GM12878 (cell line): ENCODE data around the gene PNMA6F. TPM values are rescaled to one million over a fixed set of nuclear protein-coding genes. Genes with fewer than 3 reads are reported as not detected.
"Not testable (repeated sequence)": the region's sequence is repeated elsewhere in the genome, so short reads cannot be mapped to it uniquely, and the experiment has no call there.

Experiments
- ATAC-seq: fragments of 200-7000 bp; cut with Tn5 transposase; 3 replicates; pipeline ENCODE4 v1.9.1; 2020; ENCODE audit warnings: mild to moderate bottlenecking, moderate library complexity
- BruUV-seq: library from RNA; stranded (reverse); fragments of 400-500 nt; replicated peaks from 2 replicates; lab custom pipeline; 2021; lab: Mats Ljungman, UMichigan
- CTCF ChIA-PET: fragments of 300-600 bp; sonication (Branson Sonifier 250); formaldehyde crosslinking; extraction: SDS; loops from one replicate; lab custom pipeline; 2021; ENCODE audit warnings: inconsistent platforms; lab: Yijun Ruan, JAX
- POLR2A ChIA-PET: fragments of 350-600 bp; formaldehyde crosslinking; extraction: SDS; loops from one replicate; lab custom pipeline; 2021; ENCODE audit warnings: inconsistent platforms; lab: Charles Lee
- RAD21 ChIA-PET: fragments of 300-600 bp; sonication (Branson Sonifier 250); formaldehyde crosslinking; loops from one replicate; lab custom pipeline; 2023; ENCODE audit warnings: antibody characterized with exemption; ENCODE audit not compliant: unreplicated experiment; lab: Charles Lee
- SMC1A ChIA-PET: fragments of 300-600 bp; sonication (Branson Sonifier 250); formaldehyde crosslinking; loops from one replicate; lab custom pipeline; 2023; ENCODE audit not compliant: unreplicated experiment, uncharacterized antibody; lab: Charles Lee
- DNase-seq: peaks from one replicate; pipeline ENCODE4 v3.0.0-alpha.2; 2011; ENCODE audit warnings: low read depth, low spot score
- FAIRE-seq: peaks from 3 replicates; lab custom pipeline; 2011; peaks lifted over from hg19 to GRCh38; lab: Jason Lieb, UNC
- H2AFZ ChIP-seq: 2 replicates; pipeline ENCODE4 v1.6.0; 2011; ENCODE audit warnings: low read depth, low read length, control low read depth; ENCODE audit not compliant: control insufficient read depth
- H3K27ac ChIP-seq: 2 replicates; pipeline ENCODE4 v1.5.1; 2011; ENCODE audit warnings: control low read depth; ENCODE audit not compliant: control insufficient read depth, insufficient read depth
- H3K27me3 ChIP-seq, 2 experiments: replicated peaks in 1 of 2; 2 replicates each; pipeline versions ENCODE4 v1.6.0 to v1.6.1; 2011; ENCODE audit warnings: low read length in 1 of 2; ENCODE audit not compliant: control insufficient read depth in 2 of 2, insufficient read depth in 2 of 2
- H3K36me3 ChIP-seq, 2 experiments: 2 replicates each; pipeline ENCODE4 v1.5.1; 2011; ENCODE audit warnings: low read length in 1 of 2; ENCODE audit not compliant: control insufficient read depth in 2 of 2, insufficient read depth in 2 of 2
- H3K4me1 ChIP-seq: 2 replicates; pipeline ENCODE4 v1.6.1; 2011; ENCODE audit warnings: mild to moderate bottlenecking, low read length, moderate library complexity, mixed read lengths; ENCODE audit not compliant: control insufficient read depth, insufficient read depth
- H3K4me2 ChIP-seq: 2 replicates; pipeline ENCODE4 v1.6.0; 2011; ENCODE audit warnings: control low read depth; ENCODE audit not compliant: control insufficient read depth, insufficient read depth
- H3K4me3 ChIP-seq: fragments of 200-600 bp; sonication (generic); 2 replicates; pipeline ENCODE4 v1.5.1; 2016
- H3K79me2 ChIP-seq: 2 replicates; pipeline ENCODE4 v1.6.0; 2011; ENCODE audit warnings: low read length; ENCODE audit not compliant: control insufficient read depth, insufficient read depth
- H3K9ac ChIP-seq: 2 replicates; pipeline ENCODE4 v1.8.0; 2011; ENCODE audit warnings: low read length, control low read depth, mixed read lengths; ENCODE audit not compliant: control insufficient read depth, insufficient read depth
- H3K9me3 ChIP-seq: replicated peaks from 3 replicates; pipeline ENCODE4 v1.5.1; 2011; ENCODE audit warnings: mild to moderate bottlenecking, low read length; ENCODE audit not compliant: control insufficient read depth, insufficient read depth
- H4K20me1 ChIP-seq: 2 replicates; pipeline ENCODE4 v1.6.0; 2011; ENCODE audit not compliant: control insufficient read depth, insufficient read depth
- WGBS: methylation state at CpG from one replicate; pipeline ENCODE4 v1.1.6; 2016; ENCODE audit warnings: low lambda C conversion rate; ENCODE audit not compliant: insufficient replicate concordance, insufficient coverage; ENCODE audit errors: missing lambda C conversion rate; 5-methylcytosine and 5-hydroxymethylcytosine counted together
- in situ Hi-C: fragments of 300-500 bp; cut with MboI; formaldehyde crosslinking; loops from 9 replicates; pipeline ENCODE4 v1.14.3; 2018; ENCODE audit warnings: mixed read lengths
- intact Hi-C: fragments of 100-400 bp; cut with micrococcal nuclease; formaldehyde crosslinking; loops from one replicate; pipeline ENCODE4 v1.14.2; 2022; ENCODE audit not compliant: unreplicated experiment
- polyA plus RNA-seq, 11 experiments: library from polyadenylated mRNA; depleted of rRNA in 4 of 11; unstranded in 6 of 11; stranded (reverse) in 5 of 11; fragments of >200 nt; fragmentation: Nextera tagmentation in 4 of 11; fragmentation: Illumina TruSeq in 1 of 11; extraction: Ambion mirVana in 4 of 11; extraction: Trizol in 1 of 11; gene quantifications; 1 replicate in 1 of 11; 2 replicates in 10 of 11; pipeline versions ENCODE4 v1.2.1 to v1.2.3, GENCODE V29; 2011 to 2016; ENCODE audit warnings: inconsistent platforms in 2 of 11, missing spikeins in 2 of 11, low read depth in 1 of 11
- small RNA-seq: library from RNA; depleted of rRNA; stranded (forward); fragments of <200 nt; gene quantifications from one replicate; pipeline ENCODE3, GENCODE V24; 2014
- total RNA-seq, 4 experiments: library from RNA; depleted of rRNA in 3 of 4; stranded (reverse); fragments of >200 nt in 3 of 4; fragmentation: Illumina TruSeq in 1 of 4; extraction: Trizol in 1 of 4; gene quantifications; 2 replicates each; pipeline versions ENCODE4 v1.2.1 to v1.2.3, GENCODE V29; 2013 to 2021

Gene PNMA6F
- total and polyA plus RNA-seq, 10 of the 15 experiments (the other 5 are each of a cell fraction or from before 2014, with no cell fraction given) = not detected

GRCh38 chrX:153275418-153275817, 46.1 kb downstream of the PNMA6F start:
- DNase-seq = not testable (repeated sequence)

GRCh38 chrX:153272584-153272983, 49.0 kb downstream of the PNMA6F start:
- CTCF ChIA-PET, POLR2A ChIA-PET, H4K20me1 ChIP-seq, in situ Hi-C loops, H3K79me2 ChIP-seq, SMC1A ChIA-PET, H3K27ac ChIP-seq, H3K27me3 ChIP-seq, H3K36me3 ChIP-seq, DNase-seq, BruUV-seq, intact Hi-C loops, RAD21 ChIA-PET, H3K9me3 ChIP-seq, H2AFZ ChIP-seq, FAIRE-seq, ATAC-seq, H3K4me3 ChIP-seq, H3K4me1 ChIP-seq, H3K9ac ChIP-seq, H3K4me2 ChIP-seq: not testable (repeated sequence)
- 96% methylated on average over 12 of the region's 21 CpGs for WGBS

More at GRCh38 chrX:153275418-153275817, 46.1 kb downstream of the PNMA6F start:
- BruUV-seq, H2AFZ ChIP-seq, intact Hi-C loops, H3K36me3 ChIP-seq, RAD21 ChIA-PET, ATAC-seq, H3K79me2 ChIP-seq, H3K27me3 ChIP-seq, H3K27ac ChIP-seq, H3K9ac ChIP-seq, H3K4me2 ChIP-seq, in situ Hi-C loops, H4K20me1 ChIP-seq, CTCF ChIA-PET, H3K9me3 ChIP-seq, H3K4me1 ChIP-seq, H3K4me3 ChIP-seq, SMC1A ChIA-PET, FAIRE-seq, POLR2A ChIA-PET: not testable (repeated sequence)
- WGBS = 61% methylated on average over 4 of the region's 16 CpGs

- intact Hi-C loops, H3K27me3 ChIP-seq, SMC1A ChIA-PET, POLR2A ChIA-PET, BruUV-seq, CTCF ChIA-PET, ATAC-seq, H4K20me1 ChIP-seq, H3K27ac ChIP-seq, H3K79me2 ChIP-seq, RAD21 ChIA-PET, H3K9me3 ChIP-seq, FAIRE-seq, H3K9ac ChIP-seq, DNase-seq, H3K4me3 ChIP-seq, H3K36me3 ChIP-seq, H3K4me1 ChIP-seq, H2AFZ ChIP-seq, in situ Hi-C loops, H3K4me2 ChIP-seq: not testable (repeated sequence)
- WGBS = 74% methylated on average over 6 of the region's 19 CpGs
These were observed 49.5 kb downstream of the PNMA6F start for GRCh38 chrX:153272070-153272469.

Small RNA genes within 50 kb of the gene (small RNA-seq; reads per million reads assigned to genes)
- not detected for gene AC152007.1

Other genes starting within 250 kb of the PNMA6F start
Only the 7 nearest of the 9 such genes appear.
- not detected in 2 replicates for gene MAGEA1, start 142.5 kb downstream of the PNMA6F start, total RNA-seq (2014; rRNA removed)
- not detected in 2 replicates for gene MAGEA1, start 142.5 kb downstream of the PNMA6F start, total RNA-seq (2014; rRNA removed; fragmentation: Illumina TruSeq; extraction: Trizol)
- not detected in 2 replicates for gene MAGEA1, start 142.5 kb downstream of the PNMA6F start, total RNA-seq (2021)
- gene MAGEA1, start 142.5 kb downstream of the PNMA6F start, polyA plus RNA-seq (2011; rRNA removed) = 0.31 and 0.37 TPM in 2 replicates
- not detected in 2 replicates for gene MAGEA1, start 142.5 kb downstream of the PNMA6F start, polyA plus RNA-seq (2014; fragmentation: Illumina TruSeq; extraction: Trizol)
- gene MAGEA1, start 142.5 kb downstream of the PNMA6F start, polyA plus RNA-seq (2014; fragmentation: Nextera tagmentation; extraction: Ambion mirVana) = not detected
- gene MAGEA1, start 142.5 kb downstream of the PNMA6F start, polyA plus RNA-seq (2014; rRNA removed) = not detected in 2 replicates
- gene MAGEA1, start 142.5 kb downstream of the PNMA6F start, polyA plus RNA-seq (2016; fragmentation: Nextera tagmentation; extraction: Ambion mirVana) = not detected
- gene ZNF275, start 12.4 kb upstream of the PNMA6F start, total RNA-seq (2014; rRNA removed) = 6.5 and 6.7 TPM in 2 replicates
- gene ZNF275, start 12.4 kb upstream of the PNMA6F start, total RNA-seq (2014; rRNA removed; fragmentation: Illumina TruSeq; extraction: Trizol) = 5.5 and 5.8 TPM in 2 replicates
- 11.3 TPM in 2 replicates for gene ZNF275, start 12.4 kb upstream of the PNMA6F start, total RNA-seq (2021)
- 16.9 and 17.4 TPM in 2 replicates for gene ZNF275, start 12.4 kb upstream of the PNMA6F start, polyA plus RNA-seq (2011; rRNA removed)
- 10.7 and 11.3 TPM in 2 replicates for gene ZNF275, start 12.4 kb upstream of the PNMA6F start, polyA plus RNA-seq (2014; fragmentation: Illumina TruSeq; extraction: Trizol)
- gene ZNF275, start 12.4 kb upstream of the PNMA6F start, polyA plus RNA-seq (2014; fragmentation: Nextera tagmentation; extraction: Ambion mirVana) = 1 to 10 TPM; 1.3 to 1.9 TPM
- 9.2 and 9.7 TPM in 2 replicates for gene ZNF275, start 12.4 kb upstream of the PNMA6F start, polyA plus RNA-seq (2014; rRNA removed)
- gene ZNF275, start 12.4 kb upstream of the PNMA6F start, polyA plus RNA-seq (2016; fragmentation: Nextera tagmentation; extraction: Ambion mirVana) = 1 to 10 TPM; 5.5 to 5.6 TPM
- gene PNMA6E, start 79.6 kb upstream of the PNMA6F start, total RNA-seq (2014; rRNA removed) = not detected in 2 replicates
- gene PNMA6E, start 79.6 kb upstream of the PNMA6F start, total RNA-seq (2014; rRNA removed; fragmentation: Illumina TruSeq; extraction: Trizol) = not detected in 2 replicates
- gene PNMA6E, start 79.6 kb upstream of the PNMA6F start, total RNA-seq (2021) = not detected in 2 replicates
- gene PNMA6E, start 79.6 kb upstream of the PNMA6F start, polyA plus RNA-seq (2011; rRNA removed) = not detected in 2 replicates
- gene PNMA6E, start 79.6 kb upstream of the PNMA6F start, polyA plus RNA-seq (2014; fragmentation: Illumina TruSeq; extraction: Trizol) = not detected in 2 replicates
- not detected for gene PNMA6E, start 79.6 kb upstream of the PNMA6F start, polyA plus RNA-seq (2014; fragmentation: Nextera tagmentation; extraction: Ambion mirVana)
- not detected in 2 replicates for gene PNMA6E, start 79.6 kb upstream of the PNMA6F start, polyA plus RNA-seq (2014; rRNA removed)
- not detected for gene PNMA6E, start 79.6 kb upstream of the PNMA6F start, polyA plus RNA-seq (2016; fragmentation: Nextera tagmentation; extraction: Ambion mirVana)
- 0.06 and 0.11 TPM in 2 replicates for gene ZFP92, start 89.7 kb upstream of the PNMA6F start, total RNA-seq (2014; rRNA removed)
- 0.09 and 0.14 TPM in 2 replicates for gene ZFP92, start 89.7 kb upstream of the PNMA6F start, total RNA-seq (2014; rRNA removed; fragmentation: Illumina TruSeq; extraction: Trizol)
- 0.13 and 0.31 TPM in 2 replicates for gene ZFP92, start 89.7 kb upstream of the PNMA6F start, total RNA-seq (2021)
- gene ZFP92, start 89.7 kb upstream of the PNMA6F start, polyA plus RNA-seq (2011; rRNA removed) = 1.4 and 1.6 TPM in 2 replicates
- 0.16 and 0.27 TPM in 2 replicates for gene ZFP92, start 89.7 kb upstream of the PNMA6F start, polyA plus RNA-seq (2014; fragmentation: Illumina TruSeq; extraction: Trizol)
- under 1 TPM; 0.02 to 0.03 TPM for gene ZFP92, start 89.7 kb upstream of the PNMA6F start, polyA plus RNA-seq (2014; fragmentation: Nextera tagmentation; extraction: Ambion mirVana)
- 0.09 and 0.19 TPM in 2 replicates for gene ZFP92, start 89.7 kb upstream of the PNMA6F start, polyA plus RNA-seq (2014; rRNA removed)
- gene ZFP92, start 89.7 kb upstream of the PNMA6F start, polyA plus RNA-seq (2016; fragmentation: Nextera tagmentation; extraction: Ambion mirVana) = not detected
- gene TREX2, start 124.3 kb upstream of the PNMA6F start, total RNA-seq (2014; rRNA removed) = 0.65 and 0.85 TPM in 2 replicates
- 0.23 TPM in 1 of 2 replicates, not detected in the other for gene TREX2, start 124.3 kb upstream of the PNMA6F start, total RNA-seq (2014; rRNA removed; fragmentation: Illumina TruSeq; extraction: Trizol)
- 0.80 and 1.1 TPM in 2 replicates for gene TREX2, start 124.3 kb upstream of the PNMA6F start, total RNA-seq (2021)
- 0.14 TPM in 1 of 2 replicates, not detected in the other for gene TREX2, start 124.3 kb upstream of the PNMA6F start, polyA plus RNA-seq (2011; rRNA removed)
- 0.09 TPM in 1 of 2 replicates, not detected in the other for gene TREX2, start 124.3 kb upstream of the PNMA6F start, polyA plus RNA-seq (2014; fragmentation: Illumina TruSeq; extraction: Trizol)
- not detected for gene TREX2, start 124.3 kb upstream of the PNMA6F start, polyA plus RNA-seq (2014; fragmentation: Nextera tagmentation; extraction: Ambion mirVana)
- 0.84 and 0.97 TPM in 2 replicates for gene TREX2, start 124.3 kb upstream of the PNMA6F start, polyA plus RNA-seq (2014; rRNA removed)
- under 1 TPM; 0.50 to 0.60 TPM for gene TREX2, start 124.3 kb upstream of the PNMA6F start, polyA plus RNA-seq (2016; fragmentation: Nextera tagmentation; extraction: Ambion mirVana)
- gene HAUS7, start 148.8 kb upstream of the PNMA6F start, total RNA-seq (2014; rRNA removed) = 20.5 and 26.2 TPM in 2 replicates
- 22.1 and 22.7 TPM in 2 replicates for gene HAUS7, start 148.8 kb upstream of the PNMA6F start, total RNA-seq (2014; rRNA removed; fragmentation: Illumina TruSeq; extraction: Trizol)
- gene HAUS7, start 148.8 kb upstream of the PNMA6F start, total RNA-seq (2021) = 40.5 and 44.5 TPM in 2 replicates
- gene HAUS7, start 148.8 kb upstream of the PNMA6F start, polyA plus RNA-seq (2011; rRNA removed) = 12.7 and 20.3 TPM in 2 replicates
- gene HAUS7, start 148.8 kb upstream of the PNMA6F start, polyA plus RNA-seq (2014; fragmentation: Illumina TruSeq; extraction: Trizol) = 8.0 and 16.6 TPM in 2 replicates
- 10 to 100 TPM in 1 of 2 experiments, 1 to 10 TPM in 1; 6.7 to 15.6 TPM for gene HAUS7, start 148.8 kb upstream of the PNMA6F start, polyA plus RNA-seq (2014; fragmentation: Nextera tagmentation; extraction: Ambion mirVana)
- gene HAUS7, start 148.8 kb upstream of the PNMA6F start, polyA plus RNA-seq (2014; rRNA removed) = 36.5 and 45.2 TPM in 2 replicates
- gene HAUS7, start 148.8 kb upstream of the PNMA6F start, polyA plus RNA-seq (2016; fragmentation: Nextera tagmentation; extraction: Ambion mirVana) = 10 to 100 TPM; 61.0 to 63.3 TPM
- gene BGN, start 173.2 kb upstream of the PNMA6F start, total RNA-seq (2014; rRNA removed) = not detected in 2 replicates
- gene BGN, start 173.2 kb upstream of the PNMA6F start, total RNA-seq (2014; rRNA removed; fragmentation: Illumina TruSeq; extraction: Trizol) = not detected in 2 replicates
- 0.18 and 0.27 TPM in 2 replicates for gene BGN, start 173.2 kb upstream of the PNMA6F start, total RNA-seq (2021)
- not detected in 2 replicates for gene BGN, start 173.2 kb upstream of the PNMA6F start, polyA plus RNA-seq (2011; rRNA removed)
- gene BGN, start 173.2 kb upstream of the PNMA6F start, polyA plus RNA-seq (2014; fragmentation: Illumina TruSeq; extraction: Trizol) = not detected in 2 replicates
- not detected for gene BGN, start 173.2 kb upstream of the PNMA6F start, polyA plus RNA-seq (2014; fragmentation: Nextera tagmentation; extraction: Ambion mirVana)
- gene BGN, start 173.2 kb upstream of the PNMA6F start, polyA plus RNA-seq (2014; rRNA removed) = not detected in 2 replicates
- gene BGN, start 173.2 kb upstream of the PNMA6F start, polyA plus RNA-seq (2016; fragmentation: Nextera tagmentation; extraction: Ambion mirVana) = under 1 TPM; 0.06 to 0.12 TPM